A673 (cell line): Measurements from ENCODE around the gene PRKCB. TPM values are rescaled to one million over a fixed set of nuclear protein-coding genes. Genes with fewer than 3 reads are reported as not detected.

Experiments used
- BruUV-seq: library from RNA; stranded (reverse); fragments of 400-500 nt; replicated peaks from 2 replicates; lab custom pipeline; 2021; lab: Mats Ljungman, UMichigan
- CTCF ChIA-PET: fragments of 300-600 bp; sonication (Branson Sonifier 250); formaldehyde crosslinking; loops from one replicate; lab custom pipeline; 2022; ENCODE audit warnings: antibody characterized with exemption; lab: Charles Lee
- POLR2A ChIA-PET: fragments of 300-600 bp; sonication (Branson Sonifier 250); formaldehyde crosslinking; loops from one replicate; lab custom pipeline; 2022; ENCODE audit warnings: antibody characterized with exemption; ENCODE audit not compliant: low non-redundant PET; lab: Charles Lee
- DNase-seq: peaks from one replicate; pipeline ENCODE4 v3.0.0-alpha.2; 2015; ENCODE audit warnings: low spot score
- H3K27ac ChIP-seq: fragments of 200-600 bp; sonication (generic); 2 replicates; pipeline ENCODE4 v1.5.1; 2016; ENCODE audit warnings: mixed run types, low read depth, mild to moderate bottlenecking, mixed read lengths, antibody characterized with exemption, low read length; ENCODE audit not compliant: poor library complexity, severe bottlenecking
- H3K27me3 ChIP-seq: fragments of 200-600 bp; sonication (generic); replicated peaks from 2 replicates; pipeline ENCODE4 v1.6.1; 2017; ENCODE audit warnings: mixed run types, low read depth, mild to moderate bottlenecking, mixed read lengths, antibody characterized with exemption, low read length; ENCODE audit not compliant: insufficient read depth, poor library complexity
- H3K36me3 ChIP-seq: fragments of 200-600 bp; sonication (generic); 2 replicates; pipeline ENCODE4 v1.6.1; 2016; ENCODE audit warnings: mixed run types, mild to moderate bottlenecking, mixed read lengths, antibody characterized with exemption, low read length; ENCODE audit not compliant: insufficient read depth, poor library complexity, severe bottlenecking
- H3K4me1 ChIP-seq: fragments of 200-600 bp; sonication (generic); 2 replicates; pipeline ENCODE4 v1.6.1; 2017; ENCODE audit warnings: mixed run types, mild to moderate bottlenecking, mixed read lengths, antibody characterized with exemption, low read length; ENCODE audit not compliant: insufficient read depth, poor library complexity, severe bottlenecking
- H3K4me3 ChIP-seq: fragments of 200-600 bp; sonication (generic); 2 replicates; pipeline ENCODE4 v1.5.1; 2016; ENCODE audit warnings: low read depth, mixed run types, mild to moderate bottlenecking, mixed read lengths, low read length; ENCODE audit not compliant: poor library complexity, severe bottlenecking
- H3K9me3 ChIP-seq: fragments of 200-600 bp; sonication (generic); 2 replicates; pipeline ENCODE4 v1.6.1; 2016; ENCODE audit warnings: mixed run types, low read depth, mild to moderate bottlenecking, mixed read lengths, antibody characterized with exemption, low read length; ENCODE audit not compliant: poor library complexity, severe bottlenecking
- EZH2 ChIP-seq: fragments of 200-600 bp; sonication (generic); IDR thresholded peaks from 2 replicates; pipeline ENCODE4 v1.6.1; 2017; ENCODE audit warnings: borderline replicate concordance, low read depth, mild to moderate bottlenecking, mixed read lengths, antibody characterized with exemption, low read length; ENCODE audit not compliant: poor library complexity, severe bottlenecking
- intact Hi-C: fragments of 100-400 bp; cut with micrococcal nuclease; formaldehyde crosslinking; loops from one replicate; pipeline ENCODE4 v1.10.0; 2022; ENCODE audit not compliant: unreplicated experiment
- total RNA-seq: library from RNA; stranded (reverse); gene quantifications from 2 replicates; pipeline ENCODE4 v1.2.3, GENCODE V29; 2021
- TF ChIP-seq, protein P1 (sequence below): fragments of 300-800, 200-600 bp; sonication (generic); conservative IDR thresholded peaks from 2 replicates; pipeline ENCODE4 v1.5.1; 2017; ENCODE audit warnings: low read depth, mild to moderate bottlenecking, antibody characterized with exemption, low read length, moderate library complexity, mixed read lengths

Gene PRKCB
- total RNA-seq, 1 experiment from 2014 or later: 171 TPM

DNA sequence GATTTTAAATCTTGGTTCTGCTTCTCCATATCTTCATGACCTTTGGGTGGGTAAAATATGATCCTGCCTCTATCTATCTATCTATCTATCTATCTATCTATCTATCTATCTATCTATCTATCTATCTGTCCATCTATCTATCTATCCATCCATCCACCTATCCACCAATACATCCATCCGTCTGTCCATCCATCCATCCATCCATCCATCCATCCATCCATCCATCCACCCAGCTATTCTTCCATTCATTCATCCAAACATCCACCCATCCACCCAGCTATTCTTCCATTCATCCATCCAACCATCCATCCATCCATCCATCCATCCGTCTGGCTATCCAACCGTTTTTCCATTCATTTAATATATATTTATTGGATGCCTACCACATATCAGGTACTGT, 11.5 kb downstream of the PRKCB start:
- ChIA-PET POLR2A (interaction anchor here (0.7 kb wide), 1 partner anchor 10 kb away, joined by 3 read pairs; no protein-coding TSS in a partner anchor), CTCF (no interaction called here)
- TF ChIP-seq, protein P1, sequence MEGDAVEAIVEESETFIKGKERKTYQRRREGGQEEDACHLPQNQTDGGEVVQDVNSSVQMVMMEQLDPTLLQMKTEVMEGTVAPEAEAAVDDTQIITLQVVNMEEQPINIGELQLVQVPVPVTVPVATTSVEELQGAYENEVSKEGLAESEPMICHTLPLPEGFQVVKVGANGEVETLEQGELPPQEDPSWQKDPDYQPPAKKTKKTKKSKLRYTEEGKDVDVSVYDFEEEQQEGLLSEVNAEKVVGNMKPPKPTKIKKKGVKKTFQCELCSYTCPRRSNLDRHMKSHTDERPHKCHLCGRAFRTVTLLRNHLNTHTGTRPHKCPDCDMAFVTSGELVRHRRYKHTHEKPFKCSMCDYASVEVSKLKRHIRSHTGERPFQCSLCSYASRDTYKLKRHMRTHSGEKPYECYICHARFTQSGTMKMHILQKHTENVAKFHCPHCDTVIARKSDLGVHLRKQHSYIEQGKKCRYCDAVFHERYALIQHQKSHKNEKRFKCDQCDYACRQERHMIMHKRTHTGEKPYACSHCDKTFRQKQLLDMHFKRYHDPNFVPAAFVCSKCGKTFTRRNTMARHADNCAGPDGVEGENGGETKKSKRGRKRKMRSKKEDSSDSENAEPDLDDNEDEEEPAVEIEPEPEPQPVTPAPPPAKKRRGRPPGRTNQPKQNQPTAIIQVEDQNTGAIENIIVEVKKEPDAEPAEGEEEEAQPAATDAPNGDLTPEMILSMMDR: no peak
- no peak for TF ChIP-seq EZH2
- peaks cover 31% of the 10 kb centered on the region for H3K36me3 ChIP-seq
- DNase-seq: no peak
- no peaks in the 10 kb centered on the region for H3K27me3 ChIP-seq
- no peak overlapping the region for H3K4me3 ChIP-seq
- BruUV-seq: no TSS peak
- intact Hi-C loops: no loop called here
- no peaks in the 10 kb centered on the region for H3K4me1 ChIP-seq
- H3K27ac ChIP-seq: no peak overlapping the region
- H3K9me3 ChIP-seq: peaks cover 10% of the 10 kb centered on the region

DNA sequence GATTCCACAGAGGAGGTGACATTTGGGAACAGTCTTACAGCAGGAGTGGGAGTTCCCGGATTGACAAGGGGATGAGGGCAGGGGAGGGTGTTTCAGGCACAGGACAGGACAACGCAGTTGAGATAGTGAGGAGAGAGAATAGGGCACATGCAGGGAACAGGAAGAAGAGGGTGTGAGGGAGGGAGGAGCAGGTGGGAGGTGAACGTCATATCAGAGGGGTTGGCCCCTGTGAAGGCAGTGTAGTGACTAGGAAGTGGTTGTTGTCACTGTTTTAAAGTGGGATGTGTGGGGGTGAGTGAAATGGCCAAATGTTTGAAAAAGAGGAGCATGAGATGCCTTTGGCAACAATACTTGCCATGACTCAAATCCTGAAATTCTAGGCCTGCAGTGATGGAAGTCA, 12.2 kb downstream of the PRKCB start:
- Histone ChIP-seq H3K4me1 (no peaks in the 10 kb centered on the region), H3K36me3 (peaks cover 31% of the 10 kb centered on the region), H3K27me3 (no peaks in the 10 kb centered on the region), H3K4me3 (no peak overlapping the region), H3K27ac (no peak overlapping the region), H3K9me3 (peaks cover 10% of the 10 kb centered on the region)
- CTCF ChIA-PET: no interaction called here
- no TSS peak for BruUV-seq
- DNase-seq: no peak
- no peak for TF ChIP-seq EZH2
- TF ChIP-seq, protein P1: no peak
- POLR2A ChIA-PET: no interaction called here
- intact Hi-C loops: no loop called here

DNA sequence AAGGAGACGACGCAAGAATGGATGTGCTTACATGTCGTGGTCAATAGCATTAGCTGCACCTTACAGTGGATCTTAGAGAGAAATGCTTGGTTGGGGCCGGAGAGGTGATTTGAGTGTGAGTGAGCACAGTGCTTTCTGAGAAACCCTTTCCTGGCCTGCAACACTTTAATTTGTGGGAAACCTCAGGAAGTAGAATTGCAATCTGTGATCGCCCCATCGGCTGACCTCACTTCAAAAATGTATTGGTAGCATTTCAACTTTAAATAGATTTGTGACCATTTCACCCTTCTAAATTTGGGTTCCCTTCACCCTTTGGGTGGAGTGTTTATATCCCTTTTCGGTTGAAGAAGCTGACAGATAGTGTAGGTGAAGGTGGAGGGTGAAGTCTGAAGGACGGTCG, 13.2 kb downstream of the PRKCB start:
- Histone ChIP-seq H3K36me3 (peaks cover 28% of the 10 kb centered on the region), H3K9me3 (peaks cover 10% of the 10 kb centered on the region), H3K27me3 (no peaks in the 10 kb centered on the region), H3K4me3 (no peak overlapping the region), H3K4me1 (peaks cover 6% of the 10 kb centered on the region), H3K27ac (no peak overlapping the region)
- ChIA-PET CTCF (no interaction called here), POLR2A (no interaction called here)
- no TSS peak for BruUV-seq
- TF ChIP-seq, protein P1: no peak
- no peak for TF ChIP-seq EZH2
- no peak for DNase-seq
- intact Hi-C loops: no loop called here
